ENCODE results near the gene RSU1. TPM values are rescaled to one million over a fixed set of nuclear protein-coding genes. Genes with fewer than 3 reads are reported as not detected.

Gene RSU1
- total RNA-seq, 1 experiment from 2014 or later, result 29.5 TPM

DNA sequence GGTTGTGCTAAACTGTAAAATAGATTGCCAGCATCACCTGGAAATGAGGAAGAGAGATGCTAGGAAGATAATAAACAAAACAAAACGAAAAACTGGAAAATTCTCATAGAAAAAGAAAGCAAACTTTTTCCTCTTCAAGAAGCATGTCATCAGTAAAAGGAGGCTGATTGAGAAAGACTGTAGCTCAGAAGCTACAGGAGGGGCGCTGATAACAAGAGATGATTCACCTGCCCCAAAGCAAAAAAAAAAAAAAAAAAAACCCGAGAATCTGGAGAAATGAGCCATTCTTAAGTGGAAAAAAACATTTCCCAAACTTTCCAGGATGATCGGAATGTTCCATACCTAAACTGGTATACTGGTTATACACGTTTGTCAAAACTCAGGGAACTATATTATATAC is 165.1 kb downstream of the RSU1 start:
- H3K9ac ChIP-seq (ENCODE audit: low read length), result no peak overlapping the region
- H3K4me3 ChIP-seq (replicated peaks in 1 of 2; ENCODE audit: low read depth in 1 of 2, low read length in 2 of 2), result no peak overlapping the region
- H3K4me2 ChIP-seq (ENCODE audit: low read length), result no peak overlapping the region
- ChIA-PET CTCF (no interaction called here), POLR2A (no interaction called here), RAD21 (ENCODE audit: low non-redundant PET in 1 of 2, low total read pairs in 2 of 2, uncharacterized antibody in 2 of 2, unreplicated experiment in 2 of 2) (no interaction called here)
- H3K79me2 ChIP-seq (ENCODE audit: insufficient read depth, low read length), result no peaks in the 10 kb centered on the region
- intact Hi-C loops (cut with micrococcal nuclease), result no loop called here
- ATAC-seq, result no peak
- no peak for DNase-seq (ENCODE audit: low read depth, low spot score)
- BruUV-seq (replicated peaks), result no TSS peak
- no peaks in the 10 kb centered on the region for H3K9me2 ChIP-seq (ENCODE audit: insufficient read depth)
- TF ChIP-seq, protein P1, sequence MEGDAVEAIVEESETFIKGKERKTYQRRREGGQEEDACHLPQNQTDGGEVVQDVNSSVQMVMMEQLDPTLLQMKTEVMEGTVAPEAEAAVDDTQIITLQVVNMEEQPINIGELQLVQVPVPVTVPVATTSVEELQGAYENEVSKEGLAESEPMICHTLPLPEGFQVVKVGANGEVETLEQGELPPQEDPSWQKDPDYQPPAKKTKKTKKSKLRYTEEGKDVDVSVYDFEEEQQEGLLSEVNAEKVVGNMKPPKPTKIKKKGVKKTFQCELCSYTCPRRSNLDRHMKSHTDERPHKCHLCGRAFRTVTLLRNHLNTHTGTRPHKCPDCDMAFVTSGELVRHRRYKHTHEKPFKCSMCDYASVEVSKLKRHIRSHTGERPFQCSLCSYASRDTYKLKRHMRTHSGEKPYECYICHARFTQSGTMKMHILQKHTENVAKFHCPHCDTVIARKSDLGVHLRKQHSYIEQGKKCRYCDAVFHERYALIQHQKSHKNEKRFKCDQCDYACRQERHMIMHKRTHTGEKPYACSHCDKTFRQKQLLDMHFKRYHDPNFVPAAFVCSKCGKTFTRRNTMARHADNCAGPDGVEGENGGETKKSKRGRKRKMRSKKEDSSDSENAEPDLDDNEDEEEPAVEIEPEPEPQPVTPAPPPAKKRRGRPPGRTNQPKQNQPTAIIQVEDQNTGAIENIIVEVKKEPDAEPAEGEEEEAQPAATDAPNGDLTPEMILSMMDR (IDR thresholded peaks at IDR 0.05 in 2 of 3, conservative IDR thresholded peaks at IDR 0.05 in 1 of 3; ENCODE audit: borderline replicate concordance in 1 of 3, insufficient read depth in 1 of 3, low read depth in 2 of 3, low read length in 2 of 3), result no peak
- no peak for TF ChIP-seq POLR2AphosphoS5 (IDR thresholded peaks at IDR 0.05; ENCODE audit: low read depth, low read length)
- TF ChIP-seq EZH2phosphoT487 (IDR thresholded peaks at IDR 0.05; ENCODE audit: borderline replicate concordance), result no peak
- no peak for TF ChIP-seq EGR1 (IDR thresholded peaks at IDR 0.05; ENCODE audit: low read depth)
- no peak for TF ChIP-seq ZFX (IDR thresholded peaks at IDR 0.05)
- no peaks in the 10 kb centered on the region for H3K4me1 ChIP-seq (ENCODE audit: control insufficient read depth in 1 of 2, insufficient read depth in 2 of 2, low read length in 2 of 2)
- H3K27ac ChIP-seq (ENCODE audit: low read depth, low read length), result no peak overlapping the region
- H4K20me1 ChIP-seq (ENCODE audit: insufficient read depth), result no peaks in the 10 kb centered on the region
- no peaks in the 10 kb centered on the region for H3K9me3 ChIP-seq (ENCODE audit: control insufficient read depth in 1 of 2, insufficient read depth in 1 of 2, low read depth in 1 of 2, low read length in 2 of 2)
- H3K27me3 ChIP-seq (ENCODE audit: insufficient read depth, low read length), result no peaks in the 10 kb centered on the region
- no peaks in the 10 kb centered on the region for H3K36me3 ChIP-seq (ENCODE audit: control insufficient read depth in 1 of 2, insufficient read depth in 2 of 2, low read length in 2 of 2)
- no peak overlapping the region for H2AFZ ChIP-seq (ENCODE audit: low read depth, low read length, poor library complexity, severe bottlenecking)

DNA sequence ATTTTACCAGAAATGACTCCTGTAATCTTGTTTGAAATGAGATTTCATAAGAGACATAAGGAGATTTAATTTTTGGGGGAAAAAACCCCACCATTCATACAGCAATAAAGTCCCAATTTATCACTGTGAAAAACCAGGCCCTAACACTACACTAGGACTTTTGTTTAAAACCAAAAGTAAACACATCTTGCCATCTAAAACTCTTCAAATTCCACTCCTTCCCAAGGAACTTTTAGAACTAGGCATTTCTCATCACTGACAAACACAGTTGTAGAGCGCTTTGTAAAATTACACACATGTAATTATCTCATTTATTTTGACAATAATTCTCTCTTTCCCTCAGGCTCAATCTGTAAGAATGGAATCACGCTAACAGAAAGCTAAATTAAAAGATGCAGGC is 167.5 kb downstream of the RSU1 start:
- Histone ChIP-seq H3K36me3 (ENCODE audit: control insufficient read depth in 1 of 2, insufficient read depth in 2 of 2, low read length in 2 of 2) (no peaks in the 10 kb centered on the region), H3K4me2 (ENCODE audit: low read length) (no peak overlapping the region), H2AFZ (ENCODE audit: low read depth, low read length, poor library complexity, severe bottlenecking) (no peak overlapping the region), H3K79me2 (ENCODE audit: insufficient read depth, low read length) (no peaks in the 10 kb centered on the region), H3K4me3 (replicated peaks in 1 of 2; ENCODE audit: low read depth in 1 of 2, low read length in 2 of 2) (no peak overlapping the region), H4K20me1 (ENCODE audit: insufficient read depth) (no peaks in the 10 kb centered on the region), H3K9me3 (ENCODE audit: control insufficient read depth in 1 of 2, insufficient read depth in 1 of 2, low read depth in 1 of 2, low read length in 2 of 2) (no peaks in the 10 kb centered on the region), H3K9me2 (ENCODE audit: insufficient read depth) (no peaks in the 10 kb centered on the region), H3K9ac (ENCODE audit: low read length) (no peak overlapping the region), H3K4me1 (ENCODE audit: control insufficient read depth in 1 of 2, insufficient read depth in 2 of 2, low read length in 2 of 2) (no peaks in the 10 kb centered on the region), H3K27me3 (ENCODE audit: insufficient read depth, low read length) (no peaks in the 10 kb centered on the region), H3K27ac (ENCODE audit: low read depth, low read length) (no peak overlapping the region)
- no TSS peak for BruUV-seq (replicated peaks)
- no peak for TF ChIP-seq RAD21 (IDR thresholded peaks at IDR 0.05; ENCODE audit: low read depth)
- TF ChIP-seq POLR2AphosphoS5 (IDR thresholded peaks at IDR 0.05; ENCODE audit: low read depth, low read length), result no peak
- TF ChIP-seq POLR2A (IDR thresholded peaks at IDR 0.05; ENCODE audit: borderline replicate concordance, extremely low read depth, insufficient read depth, insufficient read length), result no peak
- TF ChIP-seq, protein P2, sequence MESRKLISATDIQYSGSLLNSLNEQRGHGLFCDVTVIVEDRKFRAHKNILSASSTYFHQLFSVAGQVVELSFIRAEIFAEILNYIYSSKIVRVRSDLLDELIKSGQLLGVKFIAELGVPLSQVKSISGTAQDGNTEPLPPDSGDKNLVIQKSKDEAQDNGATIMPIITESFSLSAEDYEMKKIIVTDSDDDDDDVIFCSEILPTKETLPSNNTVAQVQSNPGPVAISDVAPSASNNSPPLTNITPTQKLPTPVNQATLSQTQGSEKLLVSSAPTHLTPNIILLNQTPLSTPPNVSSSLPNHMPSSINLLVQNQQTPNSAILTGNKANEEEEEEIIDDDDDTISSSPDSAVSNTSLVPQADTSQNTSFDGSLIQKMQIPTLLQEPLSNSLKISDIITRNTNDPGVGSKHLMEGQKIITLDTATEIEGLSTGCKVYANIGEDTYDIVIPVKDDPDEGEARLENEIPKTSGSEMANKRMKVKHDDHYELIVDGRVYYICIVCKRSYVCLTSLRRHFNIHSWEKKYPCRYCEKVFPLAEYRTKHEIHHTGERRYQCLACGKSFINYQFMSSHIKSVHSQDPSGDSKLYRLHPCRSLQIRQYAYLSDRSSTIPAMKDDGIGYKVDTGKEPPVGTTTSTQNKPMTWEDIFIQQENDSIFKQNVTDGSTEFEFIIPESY (IDR thresholded peaks at IDR 0.05; ENCODE audit: extremely low read depth, insufficient replicate concordance, low read length), result no peak
- no peak for TF ChIP-seq SIN3A (IDR thresholded peaks at IDR 0.05; ENCODE audit: low read depth)
- TF ChIP-seq SRF (IDR thresholded peaks at IDR 0.05; ENCODE audit: low read depth), result no peak
- no peak for TF ChIP-seq JUND (IDR thresholded peaks at IDR 0.05)
- ChIA-PET CTCF (no interaction called here), POLR2A (no interaction called here), RAD21 (ENCODE audit: low non-redundant PET in 1 of 2, low total read pairs in 2 of 2, uncharacterized antibody in 2 of 2, unreplicated experiment in 2 of 2) (no interaction called here)
- DNase-seq (ENCODE audit: low read depth, low spot score) (no peak), ATAC-seq (no peak)
- intact Hi-C loops (cut with micrococcal nuclease), result no loop called here
